Hematopoietic multipotent progenitor cell treated with erythropoietin and hydrocortisone succinate and interleukin-3 and kit ligand, for 4 days (in vitro differentiated cells): ENCODE data around the gene AKT2.

Source experiments
- DNase-seq: peaks from one replicate; pipeline ENCODE4 v3.0.0-alpha.2; 2015

Gene AKT2

DNA sequence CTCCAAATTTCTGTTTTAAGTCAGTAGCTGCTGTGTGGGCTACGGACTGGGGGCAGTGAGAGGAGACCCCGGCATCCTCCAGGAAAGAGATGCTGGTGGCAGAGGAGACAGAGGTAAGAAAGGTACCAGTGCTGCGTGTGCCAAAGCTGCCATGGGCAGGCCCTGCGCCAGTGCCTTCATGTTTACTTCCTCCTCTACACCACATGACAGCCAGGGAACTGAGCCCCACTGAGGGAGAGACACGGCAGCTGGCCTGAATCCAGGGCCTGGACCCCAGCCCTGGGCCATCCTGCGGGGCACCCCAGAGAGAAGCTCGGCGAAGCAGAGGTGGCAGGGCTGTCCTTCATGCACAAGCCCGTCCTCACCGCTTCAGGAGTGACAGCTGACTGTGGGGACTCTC is 35.9 kb downstream of the AKT2 start:
- no peak for DNase-seq

DNA sequence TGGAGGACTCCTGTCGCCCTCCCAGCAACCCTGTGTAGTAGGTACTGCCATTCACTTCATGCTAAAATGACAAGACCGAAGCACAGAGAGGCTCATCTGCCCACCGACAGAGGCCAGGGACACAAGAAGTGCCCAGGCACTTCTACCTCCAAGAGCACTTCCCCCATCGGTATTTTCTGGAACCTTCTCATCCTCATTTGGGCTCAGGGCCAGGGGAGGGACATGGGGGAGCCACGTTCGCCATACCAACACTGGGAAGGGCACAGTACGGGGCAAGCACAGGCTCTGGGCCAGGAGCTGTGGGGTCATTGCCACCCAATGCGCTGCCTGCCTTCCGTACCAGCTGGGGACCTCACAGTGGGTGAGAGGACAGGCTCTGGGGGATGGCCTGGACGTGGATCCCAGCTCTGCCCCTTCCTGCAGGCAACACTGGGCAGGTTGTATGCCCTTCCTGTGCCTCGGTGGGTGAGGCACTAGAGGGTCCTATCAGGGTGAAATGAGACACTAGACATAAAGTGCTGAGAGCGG is 37.3 kb downstream of the AKT2 start:
- DNase-seq: no peak

DNA sequence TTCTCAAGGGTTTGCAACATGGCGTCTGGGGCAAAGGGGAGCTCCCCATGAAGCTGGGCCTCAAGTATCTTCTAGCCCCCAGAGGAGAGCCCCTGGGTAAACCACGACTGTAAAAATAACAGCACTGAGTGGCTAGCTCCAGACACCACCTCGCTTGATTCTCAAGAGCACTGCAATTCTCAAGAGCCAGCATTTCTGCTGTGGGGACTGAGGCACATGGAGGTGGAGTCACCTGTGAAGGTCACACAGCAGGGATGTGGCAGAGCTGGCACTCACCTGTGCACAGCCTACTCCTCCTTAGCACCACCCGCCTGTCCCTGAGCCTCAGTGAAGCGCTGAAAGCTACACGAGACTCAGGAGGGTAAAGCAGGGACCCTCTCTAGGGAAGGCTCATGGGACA is 38.0 kb downstream of the AKT2 start:
- no peak for DNase-seq

DNA sequence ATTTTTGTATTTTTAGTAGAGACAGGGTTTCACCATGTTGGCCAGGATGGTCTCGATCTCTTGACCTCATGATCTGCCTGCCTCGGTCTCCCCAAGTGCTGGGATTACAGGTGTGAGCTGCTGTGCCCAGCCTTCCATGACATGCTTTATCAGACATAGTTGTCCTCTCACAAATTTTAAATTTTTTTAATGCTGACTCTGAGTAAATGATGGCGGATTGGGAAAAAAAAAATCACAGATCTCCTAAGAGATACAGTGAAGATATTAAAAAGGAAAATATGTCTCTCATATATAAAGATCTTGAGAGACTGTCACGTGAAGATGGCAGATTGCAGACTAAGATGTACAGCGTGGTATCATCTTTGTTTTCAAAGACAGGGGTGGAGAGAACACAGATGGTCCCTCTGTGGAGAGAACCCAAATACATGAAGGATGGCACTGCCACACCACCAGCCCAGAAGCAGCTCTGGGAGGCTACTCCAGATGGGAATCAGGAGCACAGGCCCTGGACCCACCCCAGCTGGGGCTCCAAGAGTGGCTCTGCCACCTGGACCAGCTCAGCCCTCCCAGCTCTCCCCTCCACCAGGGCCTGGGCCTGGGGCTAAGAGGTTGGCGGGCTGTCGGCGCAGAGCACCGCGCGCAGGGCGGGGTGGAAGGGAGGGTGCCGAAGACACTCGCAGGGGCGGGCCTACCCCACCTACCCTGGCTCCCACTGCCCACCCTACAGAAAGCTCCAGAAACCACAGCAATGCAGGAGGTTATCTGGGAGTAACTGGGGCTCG is 38.7 kb downstream of the AKT2 start:
- no peak for DNase-seq

DNA sequence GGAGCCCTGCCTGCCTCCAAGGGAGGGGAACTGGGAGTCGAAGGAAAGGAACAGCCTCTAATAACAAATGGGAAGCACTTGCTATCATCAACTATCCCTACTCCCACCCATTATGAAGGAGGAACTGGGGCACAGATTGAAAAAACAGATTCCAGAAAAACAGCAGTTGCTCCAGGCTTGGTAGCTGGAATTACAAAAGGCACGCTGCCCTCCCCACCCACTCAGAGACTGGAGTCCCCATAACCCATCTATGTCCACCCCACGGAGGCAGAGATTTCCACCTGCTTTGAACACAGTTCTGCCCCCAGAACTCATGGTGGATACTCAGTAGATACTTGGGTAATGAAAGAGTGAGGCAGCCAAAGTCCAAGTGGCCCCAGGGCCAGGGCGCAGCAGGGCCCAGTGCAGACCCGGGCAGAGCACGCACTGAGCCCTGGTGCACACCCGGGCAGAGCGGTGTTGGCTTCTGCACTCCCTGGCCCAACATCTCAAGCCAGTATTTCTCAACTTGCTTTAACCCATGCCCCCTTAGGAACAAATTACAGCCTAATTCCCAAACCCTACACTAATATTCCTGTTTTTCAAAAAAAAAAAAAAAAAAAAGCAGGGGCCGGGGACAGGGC is 39.5 kb downstream of the AKT2 start:
- DNase-seq: no peak

DNA sequence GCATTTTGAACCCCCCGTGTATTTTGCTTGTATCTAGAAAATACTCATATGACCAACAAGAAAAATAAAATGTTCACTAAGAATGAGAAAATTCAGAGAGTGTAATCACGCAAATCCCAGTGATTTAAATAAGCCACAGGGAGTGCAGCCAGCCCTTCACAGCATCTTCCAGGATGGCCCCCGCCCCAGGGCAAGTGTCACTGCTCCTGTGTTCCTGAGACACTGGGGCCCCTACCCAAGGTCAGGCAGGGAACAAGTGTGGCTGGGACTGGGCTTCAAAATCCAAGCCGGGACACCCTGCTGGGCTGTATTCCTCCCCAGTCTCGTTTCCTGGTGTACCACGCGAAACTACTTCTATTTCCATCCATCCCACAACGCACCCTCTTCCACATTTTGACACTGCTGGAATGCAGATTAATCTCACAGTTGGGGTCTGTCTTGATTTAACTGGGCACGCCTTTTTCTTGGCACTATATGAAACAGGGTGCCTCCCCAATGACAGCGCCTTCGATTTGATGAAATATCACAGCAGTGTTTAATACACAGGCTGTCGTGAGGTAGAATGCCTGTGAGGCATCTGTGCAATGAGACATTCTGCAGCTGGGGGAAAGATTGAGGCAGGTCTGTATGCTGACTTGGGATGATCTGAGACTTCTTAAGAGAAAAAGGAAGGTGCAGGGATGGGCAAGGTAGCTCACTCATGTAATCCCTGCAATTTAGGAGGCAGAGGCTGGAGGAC is 40.4 kb downstream of the AKT2 start:
- no peak for DNase-seq

DNA sequence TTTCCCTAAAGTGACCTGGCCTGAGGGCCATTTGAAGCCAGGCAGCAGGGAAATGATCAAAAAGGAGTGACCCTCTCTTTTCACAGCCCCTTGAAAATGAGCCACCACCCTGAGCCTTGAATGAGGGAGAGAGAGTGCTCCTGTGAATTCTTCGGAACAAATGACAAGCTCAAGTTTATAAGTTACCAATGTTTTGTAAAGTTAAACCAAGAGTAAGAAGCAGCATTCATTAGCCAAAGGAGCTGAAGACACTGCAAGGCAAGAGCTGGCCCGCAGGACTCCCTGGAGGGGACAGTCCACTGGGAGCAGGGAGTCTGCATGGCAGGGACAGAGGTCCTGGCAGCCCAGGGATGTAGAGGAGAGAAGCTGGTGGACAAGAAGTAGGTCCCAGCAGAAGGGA is 42.0 kb downstream of the AKT2 start:
- no peak for DNase-seq

DNA sequence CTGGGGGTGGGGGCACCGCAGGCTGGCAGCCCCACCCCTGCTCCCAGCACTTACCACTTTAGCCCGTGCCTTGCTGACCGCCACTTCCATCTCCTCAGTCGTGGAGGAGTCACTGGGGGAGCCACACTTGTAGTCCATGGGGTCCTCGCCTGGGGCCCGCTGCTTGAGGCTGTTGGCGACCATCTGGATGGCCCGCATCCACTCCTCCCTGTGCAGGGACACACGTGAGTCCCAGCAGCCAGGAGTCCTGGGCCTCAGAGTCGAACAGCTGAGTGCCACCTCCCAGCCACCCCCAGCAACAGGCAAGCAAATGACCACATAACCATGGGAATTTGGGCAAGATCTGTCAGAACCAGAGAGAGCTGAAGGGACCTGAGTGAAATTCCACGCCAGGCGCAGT is 42.7 kb downstream of the AKT2 start:
- DNase-seq: no peak

DNA sequence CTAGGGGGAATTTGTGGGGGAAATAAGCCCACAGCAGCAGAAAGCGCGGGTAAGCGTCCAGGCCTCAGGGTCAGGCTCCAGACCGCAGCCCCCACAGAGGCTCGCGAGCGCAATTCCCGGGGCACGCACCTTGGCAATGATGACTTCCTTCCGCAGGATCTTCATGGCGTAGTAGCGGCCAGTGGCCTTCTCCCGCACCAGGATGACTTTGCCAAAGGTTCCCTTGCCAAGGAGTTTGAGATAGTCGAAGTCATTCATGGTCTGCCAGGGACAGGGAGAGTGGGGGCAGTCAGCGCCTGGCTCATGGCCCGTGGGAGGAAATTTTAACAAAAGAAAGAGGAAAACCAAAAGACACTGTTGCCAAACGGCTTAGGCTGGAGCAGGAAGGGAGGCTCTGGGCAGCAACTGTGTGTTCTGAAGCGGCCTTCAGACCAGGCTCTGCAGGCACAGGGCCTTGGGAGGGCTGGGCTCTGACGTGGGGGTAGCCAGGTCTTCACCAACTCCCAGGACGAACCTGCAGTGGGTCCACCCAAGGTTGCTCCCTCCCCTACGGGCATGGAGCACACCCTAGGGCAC is 43.2 kb downstream of the AKT2 start:
- DNase-seq: no peak

DNA sequence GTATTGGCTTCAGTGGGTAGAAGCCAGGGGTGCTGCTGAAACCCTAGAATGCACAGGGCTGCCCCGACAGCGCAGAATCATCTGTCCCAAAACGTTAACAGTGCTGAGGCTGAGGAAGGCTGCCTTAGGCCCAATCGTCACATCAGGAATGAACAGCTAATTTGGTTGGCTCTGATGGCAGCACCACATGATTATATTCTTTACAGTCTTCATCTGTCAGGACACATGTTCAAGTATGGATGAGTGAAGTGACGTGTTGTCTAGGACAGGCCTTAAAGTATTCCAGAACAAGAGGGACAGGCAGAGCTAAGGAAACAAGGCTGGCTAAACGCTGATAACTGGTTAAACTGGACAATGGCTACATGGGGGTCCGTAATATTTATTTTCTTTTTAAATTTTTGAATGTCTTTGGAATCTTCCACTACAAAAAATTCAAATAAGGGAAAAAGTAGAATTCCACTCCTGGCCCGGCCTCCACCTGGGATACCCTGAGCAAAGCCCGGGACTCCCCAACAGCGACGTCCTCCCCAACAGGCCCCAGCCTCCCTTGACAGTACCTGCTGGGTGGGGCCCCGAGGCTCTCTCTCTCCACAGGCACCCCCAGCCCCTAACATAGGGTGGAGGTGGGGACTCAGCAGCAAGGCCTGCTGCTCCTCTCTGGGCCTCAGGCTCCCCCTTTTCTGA is 43.9 kb downstream of the AKT2 start:
- no peak for DNase-seq

DNA sequence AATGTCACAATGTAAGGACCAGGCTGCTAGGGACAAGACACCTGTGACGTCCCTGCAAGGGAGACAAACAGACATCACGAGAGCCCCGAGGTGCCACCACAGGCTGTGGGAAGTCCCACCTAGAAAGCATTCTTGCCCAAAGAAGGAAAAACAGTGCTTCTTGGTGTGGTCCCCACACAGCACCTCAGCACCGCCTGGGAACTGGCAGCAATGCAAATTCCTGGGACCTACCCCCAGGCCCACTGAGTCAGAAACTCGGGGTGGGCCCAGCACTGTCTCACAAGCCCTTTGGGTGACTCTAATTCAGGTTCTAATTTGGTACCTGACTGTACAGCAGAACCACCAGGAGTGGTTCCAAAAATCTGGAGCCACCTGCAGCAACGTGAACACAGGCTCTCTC is 44.8 kb downstream of the AKT2 start:
- DNase-seq: no peak

DNA sequence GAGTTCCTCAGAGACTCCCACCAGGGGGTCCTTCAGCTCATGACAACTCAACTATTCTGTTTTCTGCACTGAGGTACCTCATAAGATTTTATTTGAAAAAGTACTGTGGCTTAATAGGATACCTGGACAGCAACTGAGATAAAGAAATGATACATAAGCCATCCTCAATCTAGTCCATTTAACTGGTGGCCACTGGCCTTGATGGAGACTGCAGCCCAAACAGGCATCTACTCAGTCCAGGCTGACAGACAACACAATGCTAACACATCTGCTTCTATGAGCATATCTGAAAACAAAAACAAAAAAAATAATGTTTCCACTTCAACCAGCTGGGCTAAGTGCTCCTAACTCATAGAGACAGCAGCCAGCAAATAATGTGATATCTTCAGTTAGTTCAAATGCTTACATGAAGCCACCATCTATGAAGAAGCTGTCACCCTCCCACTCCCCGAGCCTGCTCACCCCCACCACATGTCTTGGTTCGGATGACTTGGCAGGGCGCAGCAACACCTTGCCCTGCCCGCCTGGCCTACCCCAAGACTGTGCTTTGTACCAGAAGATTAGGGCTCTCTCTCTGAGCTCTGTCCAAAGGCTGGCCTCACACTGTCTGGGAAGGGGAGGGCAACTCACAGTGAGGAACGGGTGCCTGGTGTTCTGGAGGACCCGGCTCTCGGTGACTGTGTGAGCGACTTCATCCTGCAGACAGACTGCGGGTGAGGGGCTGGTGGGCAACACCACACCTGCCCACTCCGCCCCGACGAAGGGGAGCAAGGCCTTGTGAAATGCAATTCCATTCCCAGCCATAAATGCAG is 45.5 kb downstream of the AKT2 start:
- DNase-seq: no peak

DNA sequence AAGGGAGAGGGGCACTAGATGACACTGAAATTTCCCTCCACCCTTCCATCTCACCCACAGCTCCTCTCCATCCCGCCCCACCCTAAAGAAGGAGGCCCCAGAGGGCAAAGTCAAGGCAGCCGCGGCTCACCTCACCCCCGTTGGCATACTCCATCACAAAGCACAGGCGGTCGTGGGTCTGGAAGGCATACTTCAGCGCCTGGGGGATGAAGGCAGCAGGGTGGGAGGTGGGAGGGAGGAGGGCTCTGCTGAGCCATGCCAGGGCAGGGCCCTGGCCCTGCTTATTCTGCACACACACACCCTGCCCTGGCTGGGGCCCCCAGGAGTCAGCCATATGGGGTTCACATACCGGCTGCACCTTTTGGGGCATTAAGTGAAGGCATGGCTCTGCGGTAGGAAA is 46.4 kb downstream of the AKT2 start:
- DNase-seq: no peak

DNA sequence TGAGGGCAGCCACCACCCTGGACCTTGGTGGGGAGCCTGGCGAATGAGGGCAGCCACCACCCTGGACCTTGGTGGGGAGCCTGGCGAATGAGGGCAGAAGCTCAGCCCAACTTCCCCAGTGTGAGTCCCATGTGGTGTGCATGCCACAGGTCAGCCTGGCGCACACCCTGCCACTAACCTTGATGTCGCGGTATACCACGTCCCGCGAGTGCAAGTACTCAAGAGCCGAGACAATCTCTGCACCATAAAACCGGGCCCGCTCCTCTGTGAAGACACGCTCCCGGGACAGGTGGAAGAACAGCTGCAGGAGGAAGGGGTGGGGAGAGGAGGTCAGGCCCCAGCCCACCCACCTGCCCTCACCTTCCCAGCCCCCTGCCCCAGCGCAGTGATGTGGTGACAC is 47.4 kb downstream of the AKT2 start:
- DNase-seq: no peak

DNA sequence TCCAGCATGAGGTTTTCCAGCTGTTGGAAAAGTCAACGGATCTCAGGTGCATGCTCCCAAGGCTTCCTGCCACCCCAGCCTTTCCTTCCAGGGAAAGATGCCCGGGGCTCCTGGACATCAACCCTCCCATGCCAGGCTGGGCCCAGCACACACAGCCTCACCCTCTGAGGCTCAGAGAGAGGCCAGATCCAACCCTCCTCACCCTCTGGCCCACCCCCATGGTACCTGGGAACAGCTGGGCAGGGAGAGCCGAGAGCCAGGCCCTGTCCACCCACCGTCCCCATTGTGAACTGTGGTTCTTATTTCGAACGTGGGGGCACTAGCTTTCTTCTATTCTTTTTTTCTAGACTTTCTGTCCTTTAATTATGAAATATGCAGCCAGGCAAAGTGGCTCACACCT is 48.8 kb downstream of the AKT2 start:
- DNase-seq: no peak

DNA sequence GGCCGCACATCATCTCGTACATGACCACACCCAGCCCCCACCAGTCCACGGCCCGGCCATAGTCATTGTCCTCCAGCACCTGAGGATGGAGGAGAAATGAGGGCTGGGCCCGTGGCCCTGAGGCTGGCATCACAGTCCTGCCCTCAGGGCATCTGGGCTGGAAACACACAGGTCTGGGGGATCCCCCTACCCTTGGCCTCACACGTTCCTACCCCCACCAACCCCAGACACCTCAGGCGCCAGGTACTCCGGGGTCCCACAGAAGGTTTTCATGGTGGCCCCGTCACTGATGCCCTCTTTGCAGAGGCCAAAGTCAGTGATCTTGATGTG is 49.2 kb downstream of the AKT2 start:
- DNase-seq: no peak

DNA sequence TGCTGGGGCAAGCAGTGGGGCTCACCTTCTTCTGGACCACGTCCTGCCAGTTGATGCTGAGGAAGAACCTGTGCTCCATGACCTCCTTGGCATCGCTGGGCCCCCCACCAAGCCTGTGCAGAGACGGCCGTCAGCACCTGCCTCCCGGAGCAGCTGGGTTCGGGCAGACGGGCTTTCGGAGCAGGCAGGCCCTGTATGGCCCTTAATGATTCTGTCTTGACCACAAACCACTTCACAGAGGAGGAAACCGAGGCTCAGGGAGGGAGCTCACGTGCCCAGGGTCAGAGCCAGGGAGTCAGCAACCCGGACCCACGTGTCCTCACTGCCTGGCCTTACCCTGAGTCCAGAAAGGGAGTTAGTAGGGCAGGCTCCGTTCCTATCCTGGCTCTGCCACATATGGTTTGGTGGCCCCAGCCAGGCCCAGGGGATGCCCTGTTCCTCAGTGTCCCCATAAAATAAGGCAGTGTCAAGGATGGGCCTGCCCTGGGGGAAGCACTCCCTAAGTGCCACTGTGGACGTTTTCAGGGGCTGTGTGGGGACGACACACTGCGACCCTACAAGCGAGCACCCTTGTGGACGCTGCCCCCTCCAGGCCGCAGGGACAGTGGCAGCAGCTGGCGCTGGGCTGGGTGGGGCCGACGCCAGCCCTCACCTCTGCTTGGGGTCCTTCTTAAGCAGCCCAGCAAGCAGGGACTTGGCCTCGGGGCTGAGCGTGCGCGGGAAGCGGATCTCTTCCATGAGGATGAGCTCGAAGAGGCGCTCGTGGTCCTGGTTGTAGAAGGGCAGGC is 49.7 kb downstream of the AKT2 start:
- DNase-seq: peak; percentile 30

DNA sequence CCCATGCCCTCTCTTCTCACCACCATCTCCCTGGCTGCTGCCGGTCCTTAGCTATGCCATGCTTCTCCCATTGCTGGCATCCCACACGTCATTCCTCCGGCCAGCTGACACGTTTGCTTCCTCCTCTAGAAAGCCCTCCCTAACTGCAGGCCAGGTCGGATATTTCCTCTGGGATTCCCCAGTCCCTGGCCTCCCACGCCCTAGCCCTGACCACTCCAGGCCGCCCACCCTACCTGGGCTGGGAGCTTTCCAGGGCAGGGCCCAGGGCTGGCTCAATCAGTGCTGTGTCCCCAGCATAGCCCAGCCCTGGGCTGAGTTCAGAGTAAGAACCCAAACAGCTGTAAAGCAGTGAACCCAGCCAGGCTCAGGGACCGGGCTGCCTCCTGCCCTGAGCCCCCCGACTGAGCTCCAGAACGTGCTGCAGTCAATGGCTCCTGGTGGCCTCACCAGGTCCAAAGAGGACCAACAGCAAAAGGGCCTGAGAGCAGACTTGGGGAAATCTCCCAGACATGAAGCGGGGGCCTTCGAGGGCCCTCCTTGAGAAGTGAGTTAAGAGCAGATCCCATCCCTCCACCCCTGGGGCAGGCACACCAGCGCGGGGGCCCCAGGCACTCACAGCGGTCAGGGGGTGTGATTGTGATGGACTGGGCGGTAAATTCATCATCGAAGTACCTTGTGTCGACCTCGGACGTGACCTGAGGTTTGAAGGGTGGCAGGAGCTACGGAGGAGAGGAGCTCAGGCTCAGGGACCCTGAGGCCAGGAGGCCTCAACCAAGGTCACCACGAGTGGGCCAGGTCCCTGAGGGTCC is 50.5 kb downstream of the AKT2 start:
- DNase-seq: no peak

DNA sequence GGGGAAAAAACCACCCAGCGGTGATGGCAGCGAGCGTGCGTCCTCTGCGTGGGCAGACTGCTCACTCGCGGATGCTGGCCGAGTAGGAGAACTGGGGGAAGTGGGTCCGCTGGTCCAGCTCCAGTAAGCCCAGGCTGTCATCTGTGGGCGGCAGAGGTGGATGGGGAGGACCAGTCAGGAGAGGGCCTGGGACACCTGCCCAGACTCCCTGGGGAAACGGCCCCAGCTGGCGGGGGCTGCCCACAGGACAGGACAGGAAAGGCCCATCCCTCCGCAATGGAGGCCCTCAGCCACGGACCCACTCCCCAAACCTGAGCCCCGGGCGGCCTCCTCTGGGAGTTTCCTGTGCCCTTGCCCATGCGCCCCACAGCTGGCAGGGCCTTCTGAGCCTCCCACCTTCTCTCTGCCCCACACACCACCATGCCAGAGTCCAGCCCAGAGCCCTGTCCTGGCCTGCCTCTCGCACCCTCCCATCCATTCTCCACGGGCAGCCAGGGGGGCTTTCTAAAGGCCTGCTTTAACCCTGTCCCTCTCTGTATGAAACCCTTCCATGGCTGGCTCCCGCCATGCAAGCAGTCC is 51.2 kb downstream of the AKT2 start:
- DNase-seq: no peak
